Endodermal cell (in vitro differentiated cells): ENCODE results near the gene TCF4. TPM values are rescaled to one million over a fixed set of nuclear protein-coding genes. Genes with fewer than 3 reads are reported as not detected.

ENCODE experiments used
- DNase-seq: peaks from one replicate; pipeline ENCODE4 v3.0.0-alpha.2; 2017
- H3K27ac ChIP-seq: 2 replicates; pipeline ENCODE4 v1.5.1; 2013; ENCODE audit warnings: mild to moderate bottlenecking, low read depth, low read length, moderate library complexity
- H3K27me3 ChIP-seq: 2 replicates; pipeline ENCODE4 v1.6.1; 2013; ENCODE audit warnings: mild to moderate bottlenecking, low read length, moderate library complexity; ENCODE audit not compliant: insufficient read depth, control insufficient read depth, poor library complexity, severe bottlenecking
- H3K36me3 ChIP-seq: 2 replicates; pipeline ENCODE4 v1.7.0; 2013; ENCODE audit warnings: mild to moderate bottlenecking, low read length, moderate library complexity; ENCODE audit not compliant: control insufficient read depth, insufficient read depth
- H3K4me1 ChIP-seq: one replicate; pipeline ENCODE4 v1.7.0; 2013; ENCODE audit warnings: low read length; ENCODE audit not compliant: control insufficient read depth, insufficient read depth
- H3K4me3 ChIP-seq: 2 replicates; pipeline ENCODE4 v1.5.1; 2013; ENCODE audit warnings: mild to moderate bottlenecking, low read length, moderate library complexity
- H3K9ac ChIP-seq: 2 replicates; pipeline ENCODE4 v1.6.1; 2013; ENCODE audit warnings: mild to moderate bottlenecking, low read length, moderate library complexity; ENCODE audit not compliant: poor library complexity, severe bottlenecking; ENCODE audit errors: extremely low read depth
- H3K9me3 ChIP-seq: 2 replicates; pipeline ENCODE4 v1.6.1; 2013; ENCODE audit warnings: mild to moderate bottlenecking, low read length, moderate library complexity; ENCODE audit not compliant: control insufficient read depth
- H3K27ac Mint-ChIP-seq: 2 replicates; pipeline ENCODE4 v1.8.0; 2020; ENCODE audit warnings: mixed read lengths
- H3K27me3 Mint-ChIP-seq: 2 replicates; pipeline ENCODE4 v1.8.0; 2021; ENCODE audit warnings: mild to moderate bottlenecking, mixed read lengths; ENCODE audit not compliant: insufficient read depth
- H3K36me3 Mint-ChIP-seq: 2 replicates; pipeline ENCODE4 v1.8.0; 2020; ENCODE audit warnings: low read depth, mixed read lengths
- H3K4me1 Mint-ChIP-seq: 2 replicates; pipeline ENCODE4 v1.8.0; 2020; ENCODE audit warnings: mixed read lengths
- H3K4me3 Mint-ChIP-seq: 2 replicates; pipeline ENCODE4 v1.8.0; 2020; ENCODE audit warnings: mild to moderate bottlenecking, moderate library complexity, mixed read lengths
- H3K9me3 Mint-ChIP-seq: 2 replicates; pipeline ENCODE4 v1.8.0; 2020; ENCODE audit warnings: mild to moderate bottlenecking, mixed read lengths
- CTCF ChIP-seq: fragments of 200-600 bp; sonication (generic); conservative IDR thresholded peaks from 2 replicates; pipeline ENCODE4 v1.5.0; 2021; ENCODE audit warnings: antibody characterized with exemption, mild to moderate bottlenecking
- WGBS, 2 experiments: methylation state at CpG; one replicate each; pipeline versions ENCODE4 v1.1.5 to v1.1.7; 2013; ENCODE audit warnings: missing lambda C conversion rate in 2 of 2, mixed read lengths in 1 of 2; ENCODE audit not compliant: insufficient coverage in 1 of 2, insufficient read length in 1 of 2; 5-methylcytosine and 5-hydroxymethylcytosine counted together
- total RNA-seq, 2 donors: library from RNA; stranded (reverse); fragmentation: NEBNext Ultra II Directional in 1 of 2; extraction: Animal tissue kit (Norgen Biotek cat#: 25700) in 1 of 2; gene quantifications; 2 replicates in 1 of 2; 3 replicates in 1 of 2; pipeline ENCODE4 v1.2.1, GENCODE V29; 2021

TCF4 gene
- total RNA-seq, 2 donors from 2014 or later: 40.4 to 58.5 TPM

GRCh38 chr18:55466789-55467188 lies 121.2 kb downstream of the TCF4 start:
- H3K4me1 ChIP-seq: peaks cover 4% of the 10 kb centered on the region
- H3K27me3 Mint-ChIP-seq: no peaks in the 10 kb centered on the region
- H3K36me3 Mint-ChIP-seq: no peaks in the 10 kb centered on the region
- H3K4me3 ChIP-seq: no peak overlapping the region
- no peak overlapping the region for H3K9ac ChIP-seq
- H3K36me3 ChIP-seq: no peaks in the 10 kb centered on the region
- H3K27ac Mint-ChIP-seq: no peak overlapping the region
- H3K4me3 Mint-ChIP-seq: no peak overlapping the region
- WGBS, 2 experiments: 64 to 72% methylated on average over 4 of the region's 4 CpGs
- H3K9me3 ChIP-seq: no peaks in the 10 kb centered on the region
- no peak for TF ChIP-seq CTCF
- H3K9me3 Mint-ChIP-seq: no peaks in the 10 kb centered on the region
- no peaks in the 10 kb centered on the region for H3K27me3 ChIP-seq
- H3K27ac ChIP-seq: no peak overlapping the region
- peaks cover 33% of the 10 kb centered on the region for H3K4me1 Mint-ChIP-seq
- DNase-seq: no peak

- H3K9me3 ChIP-seq: no peaks in the 10 kb centered on the region
- Mint-ChIP-seq H3K36me3 (no peaks in the 10 kb centered on the region), H3K9me3 (no peaks in the 10 kb centered on the region), H3K27ac (peak overlapping the region; percentile 27), H3K27me3 (no peaks in the 10 kb centered on the region), H3K4me3 (no peak overlapping the region), H3K4me1 (peaks cover 37% of the 10 kb centered on the region)
- no peak overlapping the region for H3K27ac ChIP-seq
- no peaks in the 10 kb centered on the region for H3K36me3 ChIP-seq
- 93 to 100% methylated on average over 2 of the region's 2 CpGs for WGBS, 2 experiments
- H3K4me1 ChIP-seq: peaks cover 4% of the 10 kb centered on the region
- H3K9ac ChIP-seq: no peak overlapping the region
- TF ChIP-seq CTCF: no peak
- no peak overlapping the region for H3K4me3 ChIP-seq
- no peaks in the 10 kb centered on the region for H3K27me3 ChIP-seq
- no peak for DNase-seq
Measured at GRCh38 chr18:55465313-55465712, 122.7 kb downstream of the TCF4 start.

GRCh38 chr18:55464581-55464980 lies 123.4 kb downstream of the TCF4 start:
- DNase-seq: no peak
- no peak for TF ChIP-seq CTCF
- Histone ChIP-seq H3K27me3 (no peaks in the 10 kb centered on the region), H3K9ac (no peak overlapping the region), H3K9me3 (no peaks in the 10 kb centered on the region), H3K27ac (no peak overlapping the region), H3K4me3 (no peak overlapping the region), H3K4me1 (no peaks in the 10 kb centered on the region), H3K36me3 (no peaks in the 10 kb centered on the region)
- H3K27ac Mint-ChIP-seq: no peak overlapping the region
- H3K4me3 Mint-ChIP-seq: no peak overlapping the region
- H3K36me3 Mint-ChIP-seq: no peaks in the 10 kb centered on the region
- peaks cover 39% of the 10 kb centered on the region for H3K4me1 Mint-ChIP-seq
- no peaks in the 10 kb centered on the region for H3K9me3 Mint-ChIP-seq
- H3K27me3 Mint-ChIP-seq: no peaks in the 10 kb centered on the region
- 83 to 96% methylated on average over 1 to 4 of the region's 4 CpGs for WGBS, 2 experiments
